Stimulated activated CD8-positive, alpha-beta memory T cell treated with anti-CD3 and anti-CD28 coated beads, Interleukin-4, amount 100 ng/mL, for 4 hours (primary cell): Measurements from ENCODE around the gene HADHB.
A peak's percentile ranks its signal among the peaks of the same experiment; 100 is the strongest.
"Not testable (repeated sequence)": the region's sequence is repeated elsewhere in the genome, so short reads cannot be mapped to it uniquely, and the experiment has no call there.

Experiments
- DNase-seq, 2 donors: peaks; one replicate each; pipeline ENCODE4 v3.0.0-alpha.2; 2020; ENCODE audit warnings: low read depth in 2 of 2, low spot score in 1 of 2

The HADHB gene

DNA sequence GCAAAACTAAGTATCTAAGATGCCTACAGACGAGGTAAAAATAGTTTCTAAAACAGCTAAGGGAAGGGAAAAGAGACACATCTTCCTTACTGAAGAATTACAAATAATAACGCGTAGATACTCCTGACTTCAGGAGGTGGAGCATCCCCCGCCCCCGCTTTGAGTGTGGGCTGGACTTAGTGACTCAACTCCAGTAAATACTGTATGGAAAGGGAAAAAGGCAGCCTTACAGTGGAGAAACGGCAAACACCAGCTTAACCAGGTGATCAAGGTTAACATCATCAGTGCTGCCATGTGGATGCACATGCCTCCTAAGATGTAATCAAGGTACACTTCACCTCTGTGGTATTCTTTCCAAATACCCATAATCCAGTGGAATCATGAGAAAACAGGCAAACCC, 47.9 kb downstream of the HADHB start:
- no peak for DNase-seq

- DNase-seq = no peak
Measured at GRCh38 chr2:26295511-26295910, 50.8 kb downstream of the HADHB start.

DNA sequence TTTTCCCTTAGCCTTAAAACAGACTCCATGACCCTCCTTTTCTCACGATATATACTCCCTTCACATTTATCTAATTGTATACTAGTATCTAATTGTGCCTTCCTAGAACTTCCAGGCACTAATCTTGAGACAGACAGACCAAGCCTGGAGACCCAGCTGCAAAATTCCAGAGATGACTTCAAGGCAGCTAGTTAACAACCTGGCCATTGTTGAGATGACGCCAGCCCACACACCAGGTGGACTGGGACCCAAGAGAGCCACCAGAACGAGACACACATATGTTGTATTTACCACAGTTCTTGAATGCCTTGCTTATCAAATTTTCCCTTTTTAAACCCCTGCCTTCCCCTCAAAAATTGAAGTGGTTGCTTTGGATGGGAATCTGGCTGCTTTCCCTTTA, 52.3 kb downstream of the HADHB start:
- DNase-seq = no peak

- DNase-seq = no peak
Measured at GRCh38 chr2:26298286-26298637, 53.5 kb downstream of the HADHB start.

DNA sequence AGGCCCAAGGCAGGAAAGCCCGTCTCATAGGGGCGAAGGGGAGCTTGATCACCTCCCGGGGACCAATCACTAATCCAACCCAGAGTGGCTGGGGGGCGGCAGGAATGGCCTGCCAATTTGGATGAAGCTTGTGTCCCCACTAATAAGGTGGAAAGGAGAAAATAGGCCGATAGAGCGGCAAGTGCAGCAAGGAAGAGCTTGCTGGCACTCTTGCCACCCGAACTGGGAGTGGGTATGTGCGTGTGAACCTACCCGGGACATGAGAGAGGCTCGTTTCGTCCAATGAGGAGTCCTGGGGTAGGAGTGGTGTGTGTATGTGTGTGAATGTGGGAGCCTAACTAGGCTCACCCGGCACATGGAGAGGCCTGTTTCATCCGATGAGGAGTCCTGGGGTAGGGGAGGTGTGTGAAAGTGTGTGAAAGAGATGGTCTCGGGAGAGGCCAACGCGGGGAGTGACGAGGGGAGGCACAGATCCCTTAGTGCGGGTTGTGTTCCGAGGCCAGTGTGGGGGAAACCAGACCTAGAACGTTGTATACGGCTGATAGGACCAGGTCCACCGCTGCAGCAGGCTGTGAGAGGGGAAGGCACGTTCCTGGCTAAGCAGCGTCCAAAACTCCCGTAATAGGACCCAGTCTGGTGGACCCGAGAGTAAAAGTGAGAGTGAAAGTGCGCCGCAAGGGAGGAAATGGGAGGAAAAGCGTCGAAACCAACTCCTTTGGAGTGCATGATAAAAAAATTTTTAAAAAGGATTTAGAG, 54.1 kb downstream of the HADHB start:
- peak in 1 of 2 donors; percentile 2 for DNase-seq

DNA sequence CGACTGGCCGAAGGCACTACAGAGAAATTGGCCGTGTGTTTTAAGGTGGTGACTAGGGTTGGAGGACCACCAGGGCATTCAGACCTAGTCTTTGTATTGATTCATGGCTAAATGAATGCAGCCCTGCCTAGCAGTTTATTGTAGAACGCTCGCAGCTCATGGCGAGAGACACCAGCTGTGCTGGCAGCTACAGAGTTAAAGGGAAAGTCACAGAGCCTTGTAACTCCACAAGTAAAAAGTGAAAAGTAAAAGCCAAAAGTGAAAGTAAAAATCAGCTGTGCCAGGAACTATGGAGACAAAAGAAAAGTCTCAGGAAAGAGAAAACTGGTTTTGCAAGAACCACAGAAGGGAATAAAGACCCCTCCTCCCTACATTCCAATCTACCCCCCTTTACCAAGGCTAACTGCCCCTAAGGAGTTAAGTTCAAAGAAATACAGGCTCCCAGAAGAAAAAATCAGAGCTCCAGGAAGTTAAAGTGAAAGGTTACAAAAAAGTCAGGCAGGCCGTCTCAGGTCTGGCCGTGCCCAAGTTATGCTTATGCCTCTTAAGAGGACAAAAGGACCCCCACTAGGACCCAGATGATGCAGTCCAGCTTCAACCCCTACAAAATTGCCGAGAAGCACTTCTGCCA, 54.8 kb downstream of the HADHB start:
- DNase-seq = no peak

DNA sequence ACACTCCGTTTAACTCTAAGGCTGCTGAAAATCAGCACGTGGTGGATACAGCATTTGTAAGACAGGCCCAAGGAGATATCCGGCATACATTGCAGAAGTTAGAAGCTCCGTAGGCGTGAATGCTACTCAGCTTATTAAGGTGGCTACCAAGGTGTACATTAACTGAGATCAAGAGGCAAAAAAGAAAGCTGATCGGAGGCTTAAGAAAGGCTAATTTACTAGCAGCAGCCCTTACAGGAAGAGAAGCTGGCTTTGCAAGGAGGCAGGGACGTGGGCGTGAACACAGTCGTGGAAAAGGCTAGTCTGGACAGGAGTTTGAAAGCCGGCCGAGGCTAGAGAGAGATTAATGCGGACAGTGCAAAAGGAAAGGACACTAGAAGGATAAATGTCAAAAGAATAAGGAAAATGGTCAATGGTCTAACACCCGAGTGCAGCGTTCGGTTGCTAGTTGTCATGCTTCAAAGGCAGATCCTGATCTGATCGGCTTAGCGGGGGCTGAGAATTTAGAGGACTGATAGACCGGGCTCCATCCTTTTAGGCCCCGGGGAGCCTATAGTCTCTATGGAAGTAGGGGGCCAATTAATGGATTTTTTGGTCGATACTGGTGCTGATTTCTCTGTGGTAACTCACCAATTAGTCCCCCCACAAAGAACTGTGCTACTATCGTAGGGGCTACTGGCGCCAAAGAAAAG, 55.6 kb downstream of the HADHB start:
- no peak for DNase-seq

DNA sequence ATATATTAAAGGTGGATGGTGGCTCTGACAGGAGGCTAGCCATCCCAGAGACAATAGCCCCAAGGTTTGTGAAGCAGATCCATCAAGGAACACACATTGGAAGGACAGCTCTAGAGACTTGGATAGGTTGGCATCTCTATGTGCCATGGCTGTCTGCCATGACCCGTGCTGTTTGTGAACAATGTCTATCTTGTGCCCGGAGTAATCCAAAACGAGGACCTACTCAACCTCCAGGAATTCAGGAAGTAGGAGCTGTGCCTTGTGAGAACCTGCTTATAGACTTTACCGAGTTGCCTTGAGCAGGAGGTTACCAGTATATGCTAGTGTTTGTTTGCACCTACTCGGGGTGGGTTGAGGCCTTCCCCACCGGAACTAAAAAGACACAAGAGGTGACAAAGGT, 58.1 kb downstream of the HADHB start:
- no peak for DNase-seq

- DNase-seq = not testable (repeated sequence)
Measured at GRCh38 chr2:26305094-26305493, 60.4 kb downstream of the HADHB start.

GRCh38 chr2:26305540-26305939, 60.8 kb downstream of the HADHB start:
- DNase-seq = no peak

DNA sequence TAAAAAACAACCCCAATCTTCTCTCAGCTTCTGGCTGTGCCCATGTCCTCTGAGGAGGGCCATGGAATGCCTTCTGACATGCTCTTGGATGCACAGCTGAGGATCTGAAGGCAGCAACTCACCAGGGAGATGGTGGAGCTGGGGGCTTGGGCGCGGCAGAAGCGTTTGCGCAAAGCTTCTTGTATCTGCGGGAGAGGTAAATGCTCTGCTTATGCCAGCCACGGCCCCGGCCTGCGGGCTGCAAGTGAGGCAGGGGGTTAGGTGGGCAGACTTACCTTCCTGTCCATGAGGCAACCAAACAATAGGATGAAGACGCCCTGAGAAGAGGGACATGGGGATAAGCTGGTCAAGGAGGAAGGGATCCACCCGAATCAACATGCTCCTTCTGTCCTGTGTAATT, 65.2 kb downstream of the HADHB start:
- no peak for DNase-seq

- DNase-seq = no peak
Measured at GRCh38 chr2:26312471-26312870, 67.7 kb downstream of the HADHB start.

DNA sequence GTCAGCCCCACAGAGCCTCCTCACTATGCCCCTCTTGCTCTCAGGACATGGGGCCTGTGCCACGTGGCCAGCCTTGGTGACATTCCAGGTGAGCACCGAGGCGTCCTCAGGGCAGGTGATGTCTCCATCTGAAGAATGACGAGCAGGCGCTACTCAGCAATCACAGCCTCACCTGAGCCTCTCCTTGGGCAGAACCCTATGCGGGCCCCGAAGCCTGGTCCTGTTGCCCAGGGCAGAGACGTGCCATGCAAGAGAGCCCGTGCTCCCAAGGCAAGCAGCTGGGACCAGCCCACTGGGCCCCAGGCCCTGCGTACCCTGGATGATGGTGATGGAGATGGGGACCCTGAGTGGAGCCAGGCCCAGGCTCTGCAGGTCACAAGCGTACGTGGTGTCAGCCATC, 68.7 kb downstream of the HADHB start:
- no peak for DNase-seq

DNA sequence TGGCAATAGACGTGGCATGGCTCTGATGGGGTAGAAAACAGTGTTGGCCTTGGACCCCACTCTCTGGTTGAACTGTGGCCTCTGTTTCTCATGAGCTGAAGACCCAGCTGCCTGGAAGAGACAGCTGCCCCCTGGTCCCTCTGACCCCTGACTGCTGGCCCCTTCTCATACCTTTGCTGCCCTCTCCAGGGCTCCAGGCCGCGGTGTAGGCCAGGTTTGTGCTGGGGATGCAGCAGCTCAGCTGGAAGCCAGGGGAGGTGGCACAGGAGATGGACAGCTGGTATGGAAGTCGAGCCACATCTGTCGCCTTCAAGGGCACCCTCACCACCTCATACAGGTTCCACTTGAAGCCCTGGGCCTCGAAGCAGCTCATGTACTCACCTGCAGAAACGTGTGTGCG, 69.5 kb downstream of the HADHB start:
- DNase-seq = no peak

DNA sequence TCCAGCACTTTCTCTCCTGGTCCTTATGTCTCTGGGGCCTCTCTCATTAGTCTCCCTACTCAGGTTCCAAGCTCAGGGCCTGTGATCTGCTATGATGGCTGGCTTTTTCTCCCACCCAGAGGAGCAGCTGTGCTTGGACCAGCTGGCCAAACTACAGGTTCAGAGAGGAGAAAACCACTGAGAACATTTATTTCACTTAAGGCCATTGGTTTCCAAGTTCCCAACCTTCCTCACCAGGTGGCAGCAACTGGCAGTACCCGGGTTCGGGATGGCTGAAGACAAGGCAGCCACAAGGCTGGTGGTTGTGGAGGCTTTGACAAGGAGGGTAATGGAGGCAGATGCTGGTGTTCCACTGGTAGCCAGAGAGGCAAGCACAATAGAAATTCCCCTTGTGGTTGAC, 71.3 kb downstream of the HADHB start:
- DNase-seq = no peak

GRCh38 chr2:26316845-26317244, 72.1 kb downstream of the HADHB start:
- DNase-seq = no peak

DNA sequence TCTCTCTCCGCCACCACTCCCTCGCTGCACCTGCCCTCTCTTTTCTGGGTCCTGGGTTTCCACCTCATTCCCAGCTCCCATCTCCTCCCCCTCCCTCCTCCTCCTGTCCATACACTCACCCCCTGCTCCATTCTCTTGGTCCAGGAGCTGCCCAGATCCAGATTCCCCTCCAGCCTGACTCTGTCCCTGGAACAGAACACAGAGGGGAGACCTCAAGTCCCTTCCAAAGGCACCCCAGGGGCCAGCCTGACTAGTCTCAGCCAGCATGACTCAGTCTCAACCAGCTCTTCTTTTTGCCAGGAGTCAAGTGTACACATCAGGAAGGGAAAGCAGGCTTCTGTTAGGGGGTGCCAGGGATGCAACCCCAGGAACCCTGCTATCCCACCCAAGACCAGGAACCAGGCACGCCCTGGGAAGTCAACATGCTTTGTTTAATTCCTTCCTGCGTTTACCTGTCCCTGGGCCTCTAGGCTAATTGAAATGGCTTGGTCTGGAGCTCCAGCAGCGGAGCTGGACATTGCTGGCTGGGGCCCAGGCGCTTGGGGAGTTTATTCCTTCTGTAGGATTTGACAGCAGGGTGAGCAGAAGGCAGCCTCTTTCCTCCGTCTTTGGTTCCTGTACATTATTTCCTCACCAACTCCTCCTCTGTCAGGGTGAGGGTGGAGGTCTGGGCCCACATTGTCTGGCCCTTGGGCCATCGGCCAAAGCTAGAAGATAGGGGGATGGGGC, 72.8 kb downstream of the HADHB start:
- no peak for DNase-seq

GRCh38 chr2:26318950-26319349, 74.2 kb downstream of the HADHB start:
- DNase-seq = no peak

DNA sequence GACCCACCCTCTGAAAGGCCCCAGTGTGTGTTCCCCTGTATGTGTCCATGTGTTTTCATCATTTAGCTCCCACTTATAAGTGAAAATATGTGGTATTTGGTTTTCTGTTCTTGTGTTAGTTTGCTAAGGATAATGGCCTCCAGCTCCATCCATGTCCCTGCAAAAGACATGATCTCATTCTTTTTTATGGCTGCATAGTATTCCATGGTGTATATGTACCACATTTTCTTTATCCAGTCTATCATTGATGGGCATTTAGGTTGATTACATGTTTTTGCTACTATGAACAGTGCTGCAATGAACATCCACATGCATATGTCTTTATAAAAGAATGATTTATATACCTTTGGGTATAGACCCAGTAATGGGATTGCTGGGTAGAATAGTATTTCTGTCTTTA, 79.7 kb downstream of the HADHB start:
- not testable (repeated sequence) for DNase-seq

DNA sequence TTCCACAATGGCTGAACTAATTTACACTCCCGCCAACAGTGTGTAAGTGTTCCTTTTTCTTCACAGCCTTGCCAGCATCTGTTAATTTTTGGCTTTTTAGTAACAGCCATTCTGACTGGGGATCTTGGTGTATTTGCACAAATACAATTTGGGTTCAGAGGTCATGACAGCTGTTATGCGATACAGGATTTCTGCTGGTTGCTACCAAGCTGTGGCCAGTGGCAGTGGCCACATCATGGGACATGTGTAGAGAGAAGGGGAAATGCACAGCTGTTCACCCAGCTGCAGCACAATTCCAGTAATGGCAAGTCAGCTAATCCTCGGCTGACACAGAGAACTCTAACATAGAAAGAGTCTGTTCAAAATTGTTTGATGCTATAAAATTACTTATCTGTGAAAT, 80.2 kb downstream of the HADHB start:
- no peak for DNase-seq

GRCh38 chr2:26325851-26326250, 81.1 kb downstream of the HADHB start:
- DNase-seq = no peak

GRCh38 chr2:26326514-26326913, 81.8 kb downstream of the HADHB start:
- no peak for DNase-seq
